HG03342 (cell line): ENCODE data around the gene GALNS.
"Not testable (repeated sequence)": the region's sequence is repeated elsewhere in the genome, so short reads cannot be mapped to it uniquely, and the experiment has no call there.

Experiments
- ATAC-seq: cut with Tn5 transposase; IDR thresholded peaks from one replicate; pipeline ENCODE4 v1.9.1; 2021; ENCODE audit warnings: mild to moderate bottlenecking, moderate library complexity; ENCODE audit not compliant: unreplicated experiment

GALNS gene

GRCh38 chr16:88889702-88890352 lies 33.1 kb upstream of the GALNS start:
- not testable (repeated sequence) for ATAC-seq

DNA sequence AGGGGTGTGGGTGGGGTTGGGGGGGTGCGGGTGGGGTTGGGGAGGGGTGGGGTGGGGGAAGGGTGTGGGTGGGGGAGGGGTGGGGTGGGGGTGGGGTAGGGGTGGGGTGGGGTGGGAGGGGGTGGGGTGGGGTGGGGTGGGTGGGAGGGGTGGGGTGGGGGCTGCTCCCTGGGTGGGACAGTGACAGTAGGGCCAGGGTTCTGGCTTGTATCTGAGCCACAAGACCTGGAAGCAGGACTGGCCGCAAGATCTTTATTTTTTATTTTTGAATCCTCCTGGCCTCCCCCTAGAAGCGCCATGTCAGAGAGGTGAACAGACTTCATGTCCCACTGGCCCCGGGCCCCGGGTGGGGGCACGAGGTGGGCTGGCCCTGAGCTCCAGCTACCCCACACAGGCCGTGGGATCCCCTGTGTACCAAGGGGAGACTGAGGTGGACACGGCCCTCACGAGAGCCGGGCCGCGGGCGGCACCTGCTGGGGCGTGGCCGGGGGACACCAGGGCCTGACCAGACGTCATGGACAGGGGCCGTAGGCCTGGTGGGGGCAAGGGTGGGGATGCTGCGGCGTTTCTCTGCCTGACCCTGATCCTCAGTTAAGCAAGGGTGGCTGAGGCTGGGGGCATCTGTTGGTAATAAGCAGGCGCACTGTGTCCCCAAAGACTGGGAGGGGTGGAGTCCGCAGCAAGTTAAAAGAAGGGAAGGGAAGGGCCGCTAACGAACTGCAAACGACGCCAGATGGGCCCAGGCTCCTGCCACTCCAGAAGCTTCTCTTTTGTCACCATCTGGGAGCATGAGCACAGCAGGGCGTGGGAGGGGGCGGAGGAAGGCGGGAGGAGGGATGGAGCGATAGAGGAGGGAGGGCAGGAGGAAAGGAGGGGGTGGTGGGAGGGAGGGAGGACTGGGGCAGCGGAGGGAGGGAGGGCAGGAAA lies 32.0 kb upstream of the GALNS start:
- ATAC-seq: no peak

DNA sequence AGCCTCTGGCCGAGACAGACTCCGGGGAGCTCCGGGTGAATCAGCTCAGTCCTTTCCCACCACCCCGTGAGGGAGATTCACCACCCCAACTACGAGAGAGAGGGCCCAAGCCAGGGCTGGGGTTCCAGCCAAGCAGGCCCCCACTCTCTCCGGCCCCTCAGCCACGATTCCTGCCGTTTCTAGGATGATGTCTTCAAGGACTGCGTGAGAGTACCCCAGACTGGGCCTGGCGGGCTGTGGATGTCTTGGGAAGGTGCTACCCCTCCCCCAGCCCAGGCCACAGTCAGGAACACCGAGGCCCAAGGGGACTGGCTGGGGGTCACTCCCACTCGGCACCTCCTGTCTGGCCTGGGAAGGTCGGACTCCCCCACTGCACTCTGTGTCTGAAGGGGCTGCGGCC lies 31.3 kb upstream of the GALNS start:
- no peak for ATAC-seq

DNA sequence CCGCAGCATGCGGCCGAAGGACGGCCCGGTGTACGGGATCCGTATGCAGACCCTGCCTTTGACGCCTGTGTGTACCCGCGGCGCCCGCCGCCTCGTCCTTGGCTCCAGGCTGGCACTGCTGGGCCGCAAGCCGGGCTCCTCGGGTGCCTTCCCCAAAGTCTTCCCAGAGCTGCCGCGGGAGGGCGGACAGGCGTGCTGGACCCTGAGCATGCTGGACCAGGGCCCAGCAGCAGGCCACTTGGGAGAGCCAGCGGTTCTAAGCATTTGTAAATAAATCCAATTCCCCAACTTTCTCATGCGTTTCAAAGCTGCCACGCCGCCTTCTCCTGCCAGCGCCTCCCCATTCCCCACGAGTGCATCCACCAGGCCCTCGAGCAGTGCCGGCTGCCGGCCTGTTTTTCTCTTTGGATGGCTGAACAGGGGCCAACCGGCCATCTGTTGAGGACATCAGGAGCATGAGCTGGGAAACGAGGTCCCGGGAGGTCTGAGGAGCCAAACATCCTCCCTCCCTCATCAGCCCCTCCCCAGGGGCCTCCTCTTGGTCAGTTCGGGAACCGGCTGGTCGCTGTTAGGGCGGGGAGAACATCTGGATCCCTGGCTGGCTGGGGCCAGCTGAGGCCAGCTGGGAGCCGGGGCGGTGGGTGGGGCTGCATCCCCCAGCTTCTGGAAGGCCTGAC lies 30.2 kb upstream of the GALNS start:
- ATAC-seq: no peak

DNA sequence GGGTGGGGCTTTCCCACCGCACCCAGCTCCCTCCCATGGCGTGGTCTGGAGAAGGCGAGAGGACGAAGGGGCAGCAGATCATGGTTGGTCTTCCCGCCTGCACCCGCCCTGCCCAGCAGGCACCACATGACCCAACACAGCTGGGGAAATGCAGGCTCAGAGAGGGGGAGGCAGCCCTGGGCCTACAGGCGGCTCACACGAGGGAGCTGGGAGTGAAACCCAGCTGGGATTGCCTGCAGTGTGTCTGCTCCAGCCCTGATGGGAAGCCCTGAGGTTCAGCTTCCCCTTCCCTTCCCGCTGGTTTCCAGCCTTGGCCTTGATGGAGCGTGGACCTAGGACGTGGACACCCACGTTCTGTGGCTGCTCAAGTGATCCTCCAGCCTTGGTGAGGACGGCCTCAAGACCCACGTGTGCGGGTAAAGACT lies 29.7 kb upstream of the GALNS start:
- no peak for ATAC-seq

- ATAC-seq: no peak
These were observed 29.0 kb upstream of the GALNS start for GRCh38 chr16:88885693-88886280.

GRCh38 chr16:88884569-88885271 lies 28.0 kb upstream of the GALNS start:
- no peak for ATAC-seq

DNA sequence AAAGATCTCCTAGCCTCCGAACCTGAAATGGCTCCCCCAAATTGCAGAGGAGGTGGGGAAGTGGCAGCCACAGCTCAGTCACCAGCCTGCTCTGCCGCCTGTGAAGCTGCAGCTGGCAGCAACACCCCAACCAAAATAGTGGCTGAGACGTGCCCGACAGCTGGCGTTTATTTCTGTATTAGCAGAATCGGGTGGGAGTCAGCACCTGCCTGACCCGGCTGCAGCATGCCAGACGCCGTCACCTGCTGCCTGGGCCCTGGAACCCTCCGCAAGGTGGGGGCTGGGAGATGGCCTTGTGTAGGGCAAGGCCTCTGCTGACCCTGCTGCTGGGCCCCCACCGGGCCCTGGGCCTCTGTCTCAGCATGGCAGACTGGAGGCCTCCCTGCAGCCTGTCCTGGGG lies 27.2 kb upstream of the GALNS start:
- no peak for ATAC-seq

DNA sequence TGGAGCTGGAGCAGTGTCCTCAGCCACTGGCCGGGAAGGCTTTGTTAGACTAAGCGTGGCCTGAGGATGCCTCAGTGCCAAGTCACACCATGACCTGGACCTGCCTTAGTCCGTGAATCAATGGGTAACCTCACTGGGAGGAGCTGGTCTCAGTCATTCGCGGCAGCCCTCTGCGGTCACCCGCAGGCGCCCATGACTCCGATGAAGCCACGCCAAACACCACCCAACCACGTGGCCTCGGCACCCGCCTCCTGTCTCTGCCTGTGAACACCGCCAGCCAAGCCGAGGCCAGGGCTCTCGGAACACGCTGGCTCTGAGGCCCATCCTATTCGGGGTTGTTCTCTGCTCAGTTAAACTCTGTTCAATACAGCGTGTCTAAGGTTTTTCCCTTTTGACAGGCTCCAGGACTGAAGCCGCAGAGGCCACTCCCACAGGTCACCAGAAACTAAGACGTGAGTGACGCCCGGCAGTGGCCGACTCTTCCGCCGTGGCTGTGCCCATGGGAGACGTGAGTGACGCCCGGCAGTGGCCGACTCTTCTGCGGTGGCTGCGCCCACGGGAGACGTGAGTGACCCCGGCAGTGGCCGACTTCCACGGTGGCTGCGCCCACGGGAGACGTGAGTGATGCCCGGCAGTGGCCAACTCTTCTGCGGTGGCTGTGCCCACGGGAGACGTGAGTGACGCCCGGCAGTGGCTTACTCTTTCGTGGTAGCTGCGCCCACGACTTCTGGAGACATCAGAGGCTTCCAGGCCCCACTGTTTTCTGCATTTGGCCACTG lies 26.6 kb upstream of the GALNS start:
- no peak for ATAC-seq

- ATAC-seq: no peak
These were observed 25.7 kb upstream of the GALNS start for GRCh38 chr16:88882358-88883030.

DNA sequence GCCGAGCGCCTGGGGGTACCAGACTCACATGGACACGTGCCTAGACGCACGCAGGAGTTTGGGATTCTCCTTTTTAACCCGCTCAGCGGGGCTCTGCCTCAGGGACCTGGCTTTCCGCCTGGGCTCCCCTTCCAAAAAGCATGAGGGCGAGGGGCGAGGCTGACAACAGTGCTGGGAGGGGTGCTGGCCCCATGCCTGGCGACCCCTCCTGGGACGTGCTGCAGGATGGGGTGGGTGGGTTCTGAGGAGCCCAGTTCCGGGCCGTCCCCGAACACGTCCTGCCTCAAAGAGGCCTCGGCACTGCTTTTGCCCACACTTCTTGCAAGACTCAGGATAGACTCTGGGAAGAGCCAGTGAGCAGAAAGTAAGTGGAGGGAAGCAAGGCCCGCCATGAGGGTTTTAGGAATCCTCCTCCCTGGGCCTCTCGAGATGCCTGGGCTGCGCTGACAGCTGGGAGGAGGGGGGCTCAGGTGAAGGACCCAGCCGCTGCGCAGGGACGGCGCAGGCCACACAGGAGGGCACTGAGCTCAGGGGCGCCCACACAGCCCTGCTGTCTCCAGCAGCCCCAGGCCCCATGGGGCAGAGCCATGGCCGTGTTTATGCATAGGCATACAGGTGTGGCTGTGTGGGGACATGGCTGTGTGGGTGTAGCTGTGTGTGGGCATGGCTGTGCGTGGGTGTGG lies 25.1 kb upstream of the GALNS start:
- ATAC-seq: no peak

GRCh38 chr16:88881007-88881615 lies 24.4 kb upstream of the GALNS start:
- ATAC-seq: no peak

- no peak for ATAC-seq
These were observed 23.7 kb upstream of the GALNS start for GRCh38 chr16:88880226-88881006.

GRCh38 chr16:88879788-88880055 lies 23.0 kb upstream of the GALNS start:
- no peak for ATAC-seq

- no peak for ATAC-seq
These were observed 22.4 kb upstream of the GALNS start for GRCh38 chr16:88878967-88879787.

DNA sequence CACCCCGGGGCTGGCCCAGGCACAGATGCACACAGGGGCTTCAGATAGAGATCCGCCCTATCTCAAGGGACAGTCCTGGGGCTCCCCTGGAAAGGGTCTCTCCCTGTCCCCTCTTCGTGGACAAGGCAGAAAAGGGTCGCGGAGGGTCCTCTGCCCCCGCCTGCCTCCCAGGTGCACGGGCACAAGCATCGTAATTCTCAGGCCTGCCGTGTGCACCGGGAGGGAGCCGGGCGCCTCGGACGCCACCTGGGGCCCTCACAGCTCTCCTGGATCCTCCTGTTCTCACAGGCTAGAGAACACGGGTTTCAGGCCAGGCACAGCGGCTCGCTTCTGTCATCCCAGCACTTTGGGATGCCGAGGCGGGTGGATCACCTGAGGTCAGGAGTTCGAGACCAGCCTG lies 21.6 kb upstream of the GALNS start:
- no peak for ATAC-seq
